GM12878 (cell line): Measurements from ENCODE around the gene CBX7. TPM values are rescaled to one million over a fixed set of nuclear protein-coding genes. Genes with fewer than 3 reads are reported as not detected.
A peak's percentile ranks its signal among the peaks of the same experiment; 100 is the strongest.

Experiments
- CREM ChIP-seq: IDR thresholded peaks from 2 replicates; pipeline ENCODE4 v1.6.1; 2014; ENCODE audit warnings: antibody characterized with exemption, low read depth
- FOXK2 ChIP-seq: fragments of 450-650 bp; IDR thresholded peaks from 2 replicates; pipeline ENCODE4 v1.6.1; 2017; ENCODE audit warnings: mild to moderate bottlenecking, moderate library complexity
- IKZF1 ChIP-seq: fragments of 450-650 bp; conservative IDR thresholded peaks from 2 replicates; pipeline ENCODE4 v1.6.1; 2017; ENCODE audit warnings: antibody characterized with exemption, mild to moderate bottlenecking
- KLF5 ChIP-seq: fragments of 450-650 bp; IDR thresholded peaks from 2 replicates; pipeline ENCODE4 v1.6.1; 2014; ENCODE audit warnings: mild to moderate bottlenecking; ENCODE audit not compliant: partially characterized antibody
- NR2C2 ChIP-seq: IDR thresholded peaks from 2 replicates; pipeline ENCODE4 v1.6.1; 2011; ENCODE audit warnings: borderline replicate concordance, low read depth; ENCODE audit not compliant: control insufficient read depth, insufficient read length
- NR2F1 ChIP-seq: fragments of 450-650 bp; conservative IDR thresholded peaks from 2 replicates; pipeline ENCODE4 v1.6.1; 2017; ENCODE audit warnings: mild to moderate bottlenecking
- PBX3 ChIP-seq: IDR thresholded peaks from 2 replicates; pipeline ENCODE4 v1.6.1; 2011; ENCODE audit warnings: mild to moderate bottlenecking, low read depth, low read length, moderate library complexity; ENCODE audit not compliant: insufficient replicate concordance
- RBBP5 ChIP-seq: fragments of 200-600 bp; sonication (generic); conservative IDR thresholded peaks from 2 replicates; pipeline ENCODE4 v1.6.1; 2016
- RCOR1 ChIP-seq: conservative IDR thresholded peaks from 2 replicates; pipeline ENCODE4 v1.6.1; 2012; ENCODE audit warnings: low read depth, low read length, improper control_type of control experiment
- SIN3A ChIP-seq: IDR thresholded peaks from 2 replicates; pipeline ENCODE4 v1.6.1; 2012; ENCODE audit warnings: low read depth, low read length, improper control_type of control experiment
- SIX5 ChIP-seq: IDR thresholded peaks from 2 replicates; pipeline ENCODE4 v1.6.1; 2011; ENCODE audit warnings: mild to moderate bottlenecking, low read depth, low read length, moderate library complexity; ENCODE audit not compliant: severe bottlenecking
- SMC3 ChIP-seq: IDR thresholded peaks from 2 replicates; pipeline ENCODE4 v1.6.1; 2011; ENCODE audit warnings: low read length, improper control_type of control experiment, borderline replicate concordance
- TCF12 ChIP-seq: IDR thresholded peaks from 2 replicates; pipeline ENCODE4 v1.6.1; 2011; ENCODE audit warnings: low read depth, mild to moderate bottlenecking, low read length
- ZBED1 ChIP-seq: IDR thresholded peaks from 2 replicates; pipeline ENCODE4 v1.6.1; 2016; ENCODE audit warnings: borderline replicate concordance
- ZNF592 ChIP-seq: fragments of 450-650 bp; IDR thresholded peaks from 2 replicates; pipeline ENCODE4 v1.6.1; 2017; ENCODE audit warnings: mild to moderate bottlenecking, moderate library complexity
- polyA plus RNA-seq, 11 experiments: library from polyadenylated mRNA; depleted of rRNA in 4 of 11; unstranded in 6 of 11; stranded (reverse) in 5 of 11; fragments of >200 nt; fragmentation: Nextera tagmentation in 4 of 11; fragmentation: Illumina TruSeq in 1 of 11; extraction: Ambion mirVana in 4 of 11; extraction: Trizol in 1 of 11; gene quantifications; 1 replicate in 1 of 11; 2 replicates in 10 of 11; pipeline versions ENCODE4 v1.2.1 to v1.2.3, GENCODE V29; 2011 to 2016; ENCODE audit warnings: inconsistent platforms in 2 of 11, missing spikeins in 2 of 11, low read depth in 1 of 11
- total RNA-seq, 4 experiments: library from RNA; depleted of rRNA in 3 of 4; stranded (reverse); fragments of >200 nt in 3 of 4; fragmentation: Illumina TruSeq in 1 of 4; extraction: Trizol in 1 of 4; gene quantifications; 2 replicates each; pipeline versions ENCODE4 v1.2.1 to v1.2.3, GENCODE V29; 2013 to 2021

Gene CBX7
- total and polyA plus RNA-seq, 10 of the 15 experiments (the other 5 are each of a cell fraction or from before 2014, with no cell fraction given): 0.18 to 17.2 (median 5.6) TPM

GRCh38 chr22:39115977-39116621, 36.4 kb downstream of the CBX7 start (continued):
- TF ChIP-seq RCOR1 (no peak), SMC3 (no peak), NR2F1 (0 out of 2 replicates have a peak, but pooled peaks have one; percentile 25), SIX5 (no peak), ZBED1 (no peak; the same call in 1 of the 2 replicates), KLF5 (no peak), FOXK2 (no peak), SIN3A (no peak), RBBP5 (no peak), CREM (no peak), TCF12 (no peak), PBX3 (no peak), IKZF1 (no peak; the same call in 1 of the 2 replicates), NR2C2 (no peak), ZNF592 (no peak)
- TF ChIP-seq, all 136 proteins: peak for 17
